22Rv1 (cell line): ENCODE results near the gene CAMTA1.

ENCODE experiments used
- H3K27ac ChIP-seq: fragments of 450-650 bp; 2 replicates; pipeline ENCODE4 v1.5.1; 2017
- ZFX ChIP-seq: fragments of 450-650 bp; IDR thresholded peaks from 2 replicates; pipeline ENCODE4 v1.6.1; 2017; ENCODE audit warnings: antibody characterized with exemption, borderline replicate concordance
- TF ChIP-seq, protein P1 (sequence below): fragments of 450-650 bp; IDR thresholded peaks from 2 replicates; pipeline ENCODE4 v1.5.1; 2017; ENCODE audit warnings: mild to moderate bottlenecking

The CAMTA1 gene

GRCh38 chr1:7002728-7003127, 217.5 kb downstream of the CAMTA1 start:
- TF ChIP-seq, protein P1, sequence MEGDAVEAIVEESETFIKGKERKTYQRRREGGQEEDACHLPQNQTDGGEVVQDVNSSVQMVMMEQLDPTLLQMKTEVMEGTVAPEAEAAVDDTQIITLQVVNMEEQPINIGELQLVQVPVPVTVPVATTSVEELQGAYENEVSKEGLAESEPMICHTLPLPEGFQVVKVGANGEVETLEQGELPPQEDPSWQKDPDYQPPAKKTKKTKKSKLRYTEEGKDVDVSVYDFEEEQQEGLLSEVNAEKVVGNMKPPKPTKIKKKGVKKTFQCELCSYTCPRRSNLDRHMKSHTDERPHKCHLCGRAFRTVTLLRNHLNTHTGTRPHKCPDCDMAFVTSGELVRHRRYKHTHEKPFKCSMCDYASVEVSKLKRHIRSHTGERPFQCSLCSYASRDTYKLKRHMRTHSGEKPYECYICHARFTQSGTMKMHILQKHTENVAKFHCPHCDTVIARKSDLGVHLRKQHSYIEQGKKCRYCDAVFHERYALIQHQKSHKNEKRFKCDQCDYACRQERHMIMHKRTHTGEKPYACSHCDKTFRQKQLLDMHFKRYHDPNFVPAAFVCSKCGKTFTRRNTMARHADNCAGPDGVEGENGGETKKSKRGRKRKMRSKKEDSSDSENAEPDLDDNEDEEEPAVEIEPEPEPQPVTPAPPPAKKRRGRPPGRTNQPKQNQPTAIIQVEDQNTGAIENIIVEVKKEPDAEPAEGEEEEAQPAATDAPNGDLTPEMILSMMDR, result no peak
- TF ChIP-seq ZFX, result no peak
- H3K27ac ChIP-seq, result no peak overlapping the region

- TF ChIP-seq, protein P1, result no peak
- no peak for TF ChIP-seq ZFX
- H3K27ac ChIP-seq, result no peak overlapping the region
These were observed 218.4 kb downstream of the CAMTA1 start for GRCh38 chr1:7003676-7004075.

DNA sequence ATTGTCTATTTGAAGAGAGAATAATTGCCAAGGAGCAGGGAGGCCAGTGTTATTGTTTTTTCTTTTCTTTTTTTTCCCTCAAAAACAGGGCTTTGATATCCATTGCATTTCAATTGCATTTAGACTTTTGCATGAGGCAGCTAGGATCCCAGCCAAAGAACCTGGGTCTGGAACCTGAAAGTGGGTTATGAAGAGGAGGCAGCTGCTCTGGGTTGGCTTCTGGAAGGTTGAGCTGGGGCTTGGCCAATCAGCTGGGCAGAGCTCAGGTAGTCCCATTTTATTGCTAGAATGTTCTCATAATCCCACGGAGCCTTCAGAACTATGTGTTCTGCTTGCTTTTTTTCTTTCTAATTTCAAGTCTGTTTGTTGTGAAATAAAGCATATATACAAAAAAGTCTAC, 218.9 kb downstream of the CAMTA1 start:
- no peak overlapping the region for H3K27ac ChIP-seq
- no peak for TF ChIP-seq ZFX
- TF ChIP-seq, protein P1, result no peak

DNA sequence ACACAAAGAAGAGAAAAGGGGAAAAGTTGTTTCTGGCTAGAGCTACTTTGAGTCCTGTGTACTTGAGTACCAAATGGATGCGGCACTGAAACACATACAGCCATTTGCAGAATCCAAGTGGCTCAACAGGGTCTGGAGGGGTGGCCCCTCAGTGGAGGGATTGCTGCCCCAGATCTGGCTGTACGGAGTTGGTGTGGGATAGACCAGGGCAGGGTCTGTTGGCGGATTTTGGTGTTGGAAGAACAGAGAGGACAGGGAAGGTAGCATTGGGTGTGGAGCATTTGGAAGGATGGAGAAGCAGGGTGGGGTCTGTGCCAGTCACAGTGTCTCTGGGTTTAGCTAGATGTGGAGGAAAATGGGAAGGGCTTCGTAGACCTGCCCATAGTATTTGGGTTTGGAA, 220.5 kb downstream of the CAMTA1 start:
- no peak overlapping the region for H3K27ac ChIP-seq
- no peak for TF ChIP-seq ZFX
- TF ChIP-seq, protein P1, result no peak

DNA sequence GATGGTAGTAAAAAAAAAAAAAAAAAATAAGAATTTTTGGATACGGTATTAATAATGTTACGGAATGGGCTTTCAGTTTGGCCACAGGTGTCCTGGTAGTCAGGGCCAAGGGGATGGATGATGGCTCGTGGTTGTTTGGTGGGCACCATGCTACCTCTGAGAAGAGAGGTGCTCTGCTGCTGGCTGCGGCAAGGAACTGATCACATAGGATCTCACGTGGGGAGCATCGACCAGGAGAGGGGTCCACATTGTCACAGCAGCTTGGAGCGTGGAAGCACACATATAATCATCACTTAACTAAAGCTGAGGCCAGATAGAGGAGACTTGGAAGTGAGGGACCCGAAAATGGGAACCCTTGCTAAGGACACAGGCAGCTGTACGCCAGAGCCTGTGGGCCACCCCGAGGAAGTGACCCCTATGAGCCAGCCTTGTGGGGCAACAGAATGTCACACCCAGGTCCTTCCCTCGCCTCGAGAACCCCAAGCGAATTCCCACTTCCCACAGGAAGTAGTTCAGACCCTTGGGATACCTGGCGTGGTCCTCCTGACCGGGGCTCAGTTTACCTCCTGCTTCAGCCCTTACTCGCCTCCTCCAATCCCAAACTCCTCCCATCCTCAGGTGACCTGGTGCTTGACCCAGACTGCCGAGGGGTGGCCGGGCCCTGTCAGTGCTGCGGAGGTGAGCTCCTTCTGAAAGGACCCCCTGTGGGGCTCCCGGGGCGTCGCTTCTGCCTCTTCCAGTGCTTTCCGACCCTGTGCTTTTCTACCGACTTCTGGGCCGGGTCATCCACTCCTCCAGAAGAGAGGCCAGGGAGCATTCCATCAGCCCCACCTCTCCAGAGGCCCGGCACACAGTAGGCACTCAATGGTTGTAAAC, 222.0 kb downstream of the CAMTA1 start:
- H3K27ac ChIP-seq, result no peak overlapping the region
- TF ChIP-seq, protein P1, result no peak
- TF ChIP-seq ZFX, result no peak

- H3K27ac ChIP-seq, result no peak overlapping the region
- no peak for TF ChIP-seq ZFX
- TF ChIP-seq, protein P1, result no peak
These were observed 222.6 kb downstream of the CAMTA1 start for GRCh38 chr1:7007902-7008301.

GRCh38 chr1:7008331-7008730, 223.1 kb downstream of the CAMTA1 start:
- H3K27ac ChIP-seq, result no peak overlapping the region
- no peak for TF ChIP-seq ZFX
- TF ChIP-seq, protein P1, result no peak
